HG02885 (cell line): ENCODE measurements around the gene PHYKPL.

Source experiments
- ATAC-seq: cut with Tn5 transposase; IDR thresholded peaks from one replicate; pipeline ENCODE4 v1.9.1; 2021; ENCODE audit warnings: mild to moderate bottlenecking; ENCODE audit not compliant: unreplicated experiment, poor library complexity

Gene PHYKPL

DNA sequence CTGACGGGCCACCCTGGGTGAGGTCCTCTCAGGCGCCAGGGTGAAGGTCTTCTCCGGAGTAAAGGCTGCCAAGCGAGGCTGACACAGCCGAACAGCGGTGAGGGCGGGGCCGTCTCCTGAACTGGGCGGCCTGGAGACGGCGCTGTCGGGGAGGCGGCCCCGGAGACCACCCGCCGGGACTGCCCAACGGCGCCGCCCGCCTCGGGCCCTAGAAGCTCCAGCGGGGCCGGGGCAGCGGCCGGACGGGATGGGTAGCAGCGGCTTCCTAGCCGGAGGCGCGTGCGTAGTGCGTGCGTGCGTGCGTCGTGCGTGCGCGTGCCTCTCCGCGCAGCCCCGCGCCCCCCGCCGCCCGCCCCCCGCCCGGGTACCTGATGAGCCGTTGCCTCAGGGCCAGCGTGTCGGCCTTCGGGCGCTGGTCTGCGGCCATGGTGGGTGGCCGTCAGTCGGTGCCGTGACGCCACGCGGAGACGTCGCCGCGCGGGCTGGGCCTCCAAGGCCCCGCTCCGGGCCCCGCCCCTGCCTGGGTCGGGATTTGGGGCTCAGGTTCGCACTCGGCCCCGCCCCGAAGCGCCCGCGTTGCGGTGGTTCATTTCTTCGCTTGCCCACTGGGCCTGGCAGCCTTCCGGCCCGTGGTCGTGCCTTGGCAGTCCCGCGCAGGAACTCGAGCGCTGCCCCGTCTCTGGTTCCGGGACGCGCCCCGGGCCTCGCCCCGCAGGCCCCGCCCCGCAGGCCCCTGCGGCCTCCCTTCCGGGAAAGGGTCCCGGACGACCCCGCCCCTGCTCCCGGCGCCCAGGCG is at the start of gene PHYKPL:
Gene PHYKPL, minus strand, starts transcription at position 679 of the 796 bp plus-strand sequence. Its CDS starts 252 bp downstream, at position 427.
- ATAC-seq, result peak; percentile 69

DNA sequence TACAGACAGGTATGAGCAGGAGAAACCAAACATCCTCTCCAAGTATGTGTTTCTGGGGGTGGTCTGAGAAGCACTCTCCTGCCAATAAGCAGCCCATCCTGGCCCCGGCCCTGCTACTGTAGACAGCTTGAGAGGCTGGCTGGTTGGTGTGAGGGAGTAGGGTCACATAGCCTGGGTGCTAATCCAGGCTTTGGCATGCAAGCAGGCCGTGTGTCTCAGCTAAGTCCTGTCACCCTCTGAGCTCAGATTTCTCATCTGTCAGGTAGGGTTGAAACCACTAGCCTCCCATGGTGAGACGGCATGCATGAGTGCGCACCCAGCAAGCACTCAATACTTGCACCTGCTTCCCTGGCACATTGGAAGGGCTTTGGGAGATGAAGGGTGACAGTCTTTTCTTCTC is 49.8 kb upstream of the PHYKPL start:
- ATAC-seq, result no peak

DNA sequence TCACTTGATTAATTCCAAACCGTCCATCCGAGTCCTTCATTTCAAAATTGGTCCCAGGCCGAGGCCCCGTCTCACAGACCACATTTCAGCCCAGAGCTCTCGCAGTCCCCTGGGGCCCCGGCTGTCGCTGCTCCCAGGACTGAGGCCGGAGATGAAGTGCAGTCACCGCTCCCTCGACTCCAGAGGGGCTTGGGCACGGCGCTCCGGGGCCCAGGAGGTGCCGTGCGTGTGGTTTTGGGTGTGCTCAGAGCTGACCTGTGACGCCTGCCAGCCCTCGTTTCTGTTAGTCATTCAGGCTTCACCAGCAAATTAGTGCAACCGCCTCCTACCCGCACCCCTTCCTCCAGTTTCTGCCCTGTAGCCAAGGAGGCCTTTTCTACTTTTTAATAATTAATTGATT is 48.7 kb upstream of the PHYKPL start:
- no peak for ATAC-seq

DNA sequence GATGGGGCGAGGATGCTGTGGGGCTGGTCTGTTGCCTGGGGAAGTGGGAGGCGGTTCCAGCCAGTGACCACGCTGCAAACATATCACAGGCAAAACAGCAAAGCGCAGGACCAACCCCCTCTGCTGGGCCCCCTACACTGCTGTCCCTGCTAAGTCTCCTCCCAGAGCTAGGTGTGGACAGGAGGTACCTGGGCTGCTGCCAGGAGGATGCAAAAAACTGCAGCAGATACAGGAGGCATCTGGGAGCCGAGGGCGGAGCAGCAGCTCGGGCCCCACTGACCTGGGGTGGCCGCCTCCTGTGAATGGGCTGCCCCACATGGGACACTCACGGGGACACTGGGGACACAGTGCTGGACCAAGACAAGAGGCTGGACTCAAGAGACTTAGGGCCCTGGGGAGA is 48.0 kb upstream of the PHYKPL start:
- ATAC-seq, result no peak

DNA sequence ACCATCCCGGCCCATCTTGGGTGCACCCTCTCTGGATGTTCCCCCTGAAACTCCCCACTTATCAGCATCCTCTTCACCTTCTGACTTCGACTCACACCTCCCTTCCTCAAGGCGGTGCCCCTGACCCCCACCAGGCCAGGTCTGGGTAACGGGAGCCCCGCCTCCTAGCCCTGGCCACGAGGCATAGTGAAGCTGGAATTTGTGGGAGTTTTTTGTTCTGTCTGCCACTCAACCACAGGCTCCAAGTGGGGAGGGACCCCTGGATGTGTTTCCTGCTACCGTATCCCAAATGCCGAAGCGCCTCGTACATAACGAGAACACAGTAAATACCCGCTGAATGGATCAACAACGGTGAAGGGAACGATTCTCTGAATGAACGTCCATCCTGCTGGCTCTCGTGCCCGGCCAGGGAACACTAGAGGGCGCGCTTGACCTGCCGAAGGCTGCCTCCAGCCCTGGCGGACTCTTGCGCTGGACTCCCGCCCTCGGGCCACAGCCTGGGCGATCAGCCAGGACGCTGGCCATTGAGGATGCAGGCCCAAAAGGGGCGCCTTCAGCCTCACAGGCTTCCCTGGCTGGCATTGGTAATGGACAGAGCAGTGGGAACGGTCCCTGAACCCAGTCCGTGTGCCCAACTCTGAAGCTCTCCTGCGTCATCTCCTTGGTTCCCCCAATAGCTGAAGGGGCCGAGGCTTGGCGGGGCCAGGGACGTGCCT is 47.3 kb upstream of the PHYKPL start:
- ATAC-seq, result peak; percentile 66

DNA sequence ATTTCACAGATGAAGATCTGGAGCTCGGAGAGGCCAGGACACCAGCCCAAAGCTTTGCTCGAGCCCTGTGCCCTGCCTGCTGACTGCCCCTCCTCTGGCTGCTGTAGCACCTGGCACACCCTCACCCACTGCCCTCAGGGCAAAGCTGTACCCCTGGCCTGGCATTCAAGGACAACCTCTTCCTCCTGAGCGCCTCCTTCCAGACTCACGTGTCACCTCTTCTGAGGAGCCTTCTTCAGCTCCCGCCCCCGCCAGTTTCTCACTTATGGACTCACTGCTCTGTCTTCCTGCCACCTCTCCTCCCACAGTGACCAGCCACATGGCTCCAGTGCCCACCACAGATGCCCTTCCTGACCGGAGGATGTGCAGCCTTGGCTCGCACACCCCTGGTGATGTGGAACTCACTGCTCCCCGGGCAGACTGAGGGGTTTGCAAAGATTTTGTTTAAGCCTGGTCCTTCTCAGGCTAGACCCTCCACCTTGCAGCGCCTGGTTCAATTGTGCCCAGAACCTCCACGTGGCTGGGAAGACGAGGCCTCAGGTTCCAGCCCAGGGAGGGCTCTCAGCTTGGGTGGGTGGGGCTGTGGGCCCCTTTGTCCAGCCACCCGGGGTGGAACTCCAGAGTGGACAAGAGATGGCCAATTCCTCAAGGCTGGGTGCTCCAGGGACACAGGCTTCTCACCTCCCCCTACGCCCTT is 46.6 kb upstream of the PHYKPL start:
- no peak for ATAC-seq

DNA sequence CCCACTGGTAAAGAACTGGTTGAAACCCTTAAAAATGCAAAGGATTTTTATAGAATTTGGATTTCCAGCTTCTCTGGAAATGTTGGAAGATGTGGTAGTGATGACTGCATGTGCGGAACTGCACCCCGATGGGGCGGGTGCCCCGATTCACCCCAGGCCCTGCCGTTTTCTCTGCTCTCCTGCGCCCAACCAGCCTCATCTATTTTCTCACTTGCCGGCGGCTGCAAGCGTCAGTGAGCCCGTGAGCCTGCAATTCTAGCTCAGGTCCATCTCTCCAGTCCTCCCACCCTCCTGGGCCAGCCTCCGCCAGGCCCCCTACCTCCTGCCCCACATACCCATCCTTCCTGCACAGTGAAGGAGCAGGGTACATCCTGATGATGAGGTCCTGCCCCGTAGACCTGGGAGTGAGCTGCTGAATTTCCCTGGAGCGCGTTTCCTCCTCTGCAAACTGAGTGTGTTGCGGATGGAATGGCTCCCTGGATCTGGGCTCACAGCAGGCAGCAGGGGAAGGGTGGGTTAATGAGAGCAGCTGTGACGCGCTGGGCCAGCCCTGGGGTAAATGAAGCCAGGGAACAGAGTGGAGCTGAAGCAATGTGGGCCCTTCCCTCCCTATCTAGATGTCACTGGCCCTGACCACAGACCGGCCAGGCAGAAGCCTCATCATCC is 45.9 kb upstream of the PHYKPL start:
- ATAC-seq, result no peak

DNA sequence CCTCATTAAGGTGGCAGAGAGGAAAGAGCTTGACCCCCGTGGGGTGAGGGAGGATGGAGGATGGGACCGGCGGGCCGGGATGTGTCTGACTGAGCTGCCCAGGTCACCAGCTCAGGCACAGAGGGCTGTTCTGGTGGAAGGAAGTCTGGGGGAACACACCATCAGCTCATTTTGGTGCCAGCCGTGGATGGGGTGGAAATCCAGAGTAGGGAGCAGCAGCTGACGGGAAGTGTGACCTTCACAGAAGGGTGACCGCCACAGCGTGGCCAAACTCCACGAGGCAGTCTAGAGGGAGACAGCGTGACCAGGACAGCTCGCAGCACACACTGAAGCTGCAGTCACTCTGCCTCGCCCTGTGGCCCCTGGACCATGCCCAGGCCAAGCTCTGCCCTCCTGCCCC is 45.3 kb upstream of the PHYKPL start:
- no peak for ATAC-seq

DNA sequence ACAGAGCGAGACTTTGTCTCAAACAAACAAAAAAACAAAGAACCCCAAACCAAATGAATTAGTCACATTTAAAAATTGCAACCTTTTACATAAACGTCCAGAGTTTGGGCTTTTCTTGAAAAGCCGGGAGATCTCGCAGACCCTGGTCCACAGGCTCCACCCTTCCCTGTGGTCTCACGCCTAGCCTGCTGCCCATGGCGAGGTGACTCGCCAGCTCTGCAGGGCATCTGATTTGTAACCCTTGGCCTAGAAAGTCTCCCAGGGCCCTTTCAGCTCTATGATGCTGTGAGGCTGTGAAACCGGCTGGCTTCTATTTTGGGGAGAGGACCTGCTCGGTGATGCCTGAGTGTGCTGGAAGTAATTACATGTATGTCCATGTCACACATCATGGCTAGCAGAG is 44.7 kb upstream of the PHYKPL start:
- no peak for ATAC-seq

DNA sequence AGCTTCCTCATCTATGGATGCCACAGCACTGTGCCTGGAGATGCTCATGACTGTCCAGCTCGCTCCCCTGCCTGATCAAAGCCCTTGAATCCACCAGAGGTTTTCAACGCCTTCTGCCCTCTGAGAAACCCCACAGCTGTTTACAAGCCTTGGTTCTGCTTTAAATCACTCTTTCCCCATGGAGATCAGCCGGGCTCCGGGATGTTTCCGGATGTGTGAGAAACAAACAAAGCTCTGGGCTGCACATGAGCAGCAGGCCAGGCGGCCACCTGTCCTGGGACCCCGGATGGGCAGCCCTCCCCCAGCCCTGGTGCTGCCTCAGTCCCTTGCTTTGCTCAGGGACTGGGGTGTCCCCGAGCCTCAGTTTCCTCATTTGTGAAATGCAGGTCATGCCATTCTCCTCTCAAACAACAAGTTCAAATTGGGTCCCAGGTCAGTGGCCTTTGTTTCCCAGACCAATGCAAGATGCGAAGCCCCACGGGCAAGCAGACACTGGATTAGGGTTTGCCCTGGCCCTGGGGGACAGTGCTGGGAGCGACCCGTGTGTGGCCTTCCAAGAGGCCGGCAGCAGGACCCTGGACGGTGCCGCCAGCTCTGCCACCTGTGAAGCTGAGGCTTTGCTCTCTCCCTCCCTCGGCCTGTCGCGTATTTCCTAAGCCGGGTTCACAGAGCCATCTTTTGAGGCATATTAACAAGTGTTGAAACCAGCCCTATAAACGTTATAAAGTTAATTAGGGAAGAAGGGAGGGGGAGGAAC is 42.4 kb upstream of the PHYKPL start:
- ATAC-seq, result no peak

DNA sequence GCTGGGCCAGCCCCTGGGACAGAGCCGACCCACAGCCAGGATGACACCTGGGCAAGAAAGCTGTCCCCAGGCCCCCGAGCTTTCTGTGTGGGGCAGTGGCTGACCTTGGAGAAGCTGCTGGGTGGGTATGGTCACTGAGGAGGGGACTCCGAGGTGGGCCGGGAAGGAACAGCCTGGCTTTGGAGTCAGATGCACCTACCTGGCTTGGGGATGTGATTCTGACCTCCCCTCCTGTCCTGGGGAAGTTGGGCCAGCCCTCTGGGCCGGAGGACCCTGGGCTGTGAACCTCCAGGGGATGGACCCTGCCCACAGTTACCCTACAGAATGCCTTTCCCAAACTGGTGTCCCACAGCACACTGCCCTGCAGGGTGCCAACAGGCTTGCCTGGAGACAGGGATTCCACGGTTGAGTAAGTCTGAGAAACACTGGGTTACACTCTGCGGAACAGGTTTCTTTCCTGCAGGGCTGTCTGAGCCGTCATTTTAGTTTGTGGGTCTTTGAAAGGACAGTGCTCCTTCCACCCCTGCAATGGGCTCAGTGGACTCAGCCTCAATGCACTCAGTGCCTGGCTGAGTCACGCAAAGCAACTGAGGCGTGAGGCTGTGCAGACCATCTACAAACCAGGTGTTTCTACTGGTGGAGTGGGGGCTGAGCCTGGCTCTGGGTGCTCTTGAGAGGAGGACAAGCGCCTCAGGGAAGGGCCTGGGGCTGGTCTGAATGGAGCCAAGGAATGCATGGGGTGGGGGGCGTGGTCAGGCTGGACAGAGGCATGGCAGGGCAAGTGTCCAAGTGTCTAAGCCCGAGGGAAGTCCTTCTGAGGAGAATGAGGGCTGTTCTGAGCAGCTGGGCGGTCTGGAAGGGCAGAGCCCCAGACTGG is 41.3 kb upstream of the PHYKPL start:
- ATAC-seq, result no peak

DNA sequence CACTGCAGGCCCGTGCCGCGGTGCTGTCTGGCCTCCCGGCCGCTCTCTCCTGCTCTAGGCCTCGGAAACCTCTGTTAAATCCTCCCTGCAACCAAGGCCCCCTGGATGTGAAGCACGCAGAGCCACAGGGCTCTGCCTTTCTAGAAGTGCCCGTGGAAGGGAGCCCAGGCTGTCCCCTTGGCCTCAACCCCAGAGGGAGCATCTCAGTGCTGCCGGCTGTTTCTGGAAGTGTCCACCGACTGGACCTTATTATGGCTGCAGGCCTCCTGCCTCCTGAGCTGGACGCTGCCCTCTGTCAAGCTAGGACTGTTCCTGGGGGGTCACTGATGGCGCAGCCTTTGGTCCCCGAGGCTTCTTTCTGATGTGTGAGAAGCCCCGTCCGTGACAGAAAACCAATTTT is 40.4 kb upstream of the PHYKPL start:
- ATAC-seq, result no peak

DNA sequence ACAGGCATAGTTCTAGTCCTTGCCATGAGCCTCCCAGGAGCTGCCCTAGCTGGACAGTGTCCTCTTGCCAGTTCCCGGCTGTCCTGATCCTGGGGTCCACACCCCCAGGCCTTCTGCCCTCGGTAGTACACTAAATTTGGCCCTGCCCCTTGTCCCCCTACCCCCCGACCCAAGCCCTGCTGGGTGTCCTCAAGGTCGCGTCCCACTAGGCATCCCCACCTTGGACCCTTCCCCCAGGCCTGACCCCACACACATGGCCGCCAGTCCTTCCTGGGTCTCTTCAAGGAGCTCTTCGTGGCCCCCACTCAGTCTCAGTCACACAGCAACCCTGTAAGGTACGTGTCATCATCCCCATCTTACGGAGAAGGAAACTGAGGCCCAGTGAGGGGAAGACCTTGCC is 40.0 kb upstream of the PHYKPL start:
- ATAC-seq, result no peak

DNA sequence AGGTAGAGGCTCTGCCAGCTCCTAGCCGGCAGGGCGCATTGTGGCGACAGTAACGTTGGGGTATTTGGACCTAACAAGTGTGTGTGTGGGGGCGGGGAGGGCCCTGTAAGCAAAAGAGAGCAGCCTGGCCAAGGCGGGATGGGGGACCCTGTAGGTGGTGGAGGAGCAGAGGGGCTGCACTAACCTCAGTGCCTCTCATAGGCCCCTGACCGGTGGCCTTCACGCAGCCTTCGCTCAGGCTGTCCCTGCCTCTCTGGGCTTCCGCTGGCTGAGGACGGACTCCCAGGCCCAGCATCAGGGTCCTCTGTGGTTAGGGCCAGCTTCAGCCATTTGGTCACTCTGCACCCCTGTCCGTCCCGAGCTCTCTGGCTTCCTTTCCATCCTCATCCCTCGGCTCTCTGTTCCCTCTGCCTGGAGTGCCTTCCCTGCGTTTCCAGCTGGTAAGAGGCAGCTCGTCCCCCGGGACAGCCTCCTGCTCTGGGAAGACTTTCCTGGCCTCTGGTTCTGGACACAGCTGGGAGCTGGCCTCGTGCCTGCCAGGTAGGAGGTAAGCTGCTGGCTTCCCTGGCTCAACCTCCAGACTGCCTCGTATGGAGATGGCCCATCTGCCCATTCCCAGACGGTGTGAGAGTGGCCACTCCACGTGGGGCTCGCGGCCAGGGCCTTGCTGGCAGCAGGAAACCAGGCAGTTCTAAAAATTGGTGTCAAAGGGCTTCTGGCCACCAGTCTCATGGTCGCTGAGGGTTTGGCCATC is 39.3 kb upstream of the PHYKPL start:
- ATAC-seq, result no peak

DNA sequence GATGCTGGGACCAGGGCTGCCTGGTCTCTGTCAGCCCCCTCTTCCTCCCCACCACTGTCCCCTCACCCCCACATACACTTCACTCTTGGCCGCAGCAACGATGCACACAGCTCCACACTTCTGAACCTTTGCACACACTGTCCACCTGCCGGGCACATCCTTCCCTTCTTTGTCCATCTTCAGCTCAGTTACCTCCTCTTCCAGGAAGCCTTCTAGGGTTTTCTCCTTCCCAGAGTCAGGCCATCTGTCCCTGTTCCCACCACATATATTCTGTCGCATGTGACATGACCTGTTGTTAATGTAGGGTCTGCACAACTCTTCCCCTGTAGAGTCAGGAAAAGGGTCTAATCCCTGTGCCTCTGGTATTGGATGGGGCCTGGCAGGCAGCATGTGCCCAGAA is 38.6 kb upstream of the PHYKPL start:
- ATAC-seq, result no peak

DNA sequence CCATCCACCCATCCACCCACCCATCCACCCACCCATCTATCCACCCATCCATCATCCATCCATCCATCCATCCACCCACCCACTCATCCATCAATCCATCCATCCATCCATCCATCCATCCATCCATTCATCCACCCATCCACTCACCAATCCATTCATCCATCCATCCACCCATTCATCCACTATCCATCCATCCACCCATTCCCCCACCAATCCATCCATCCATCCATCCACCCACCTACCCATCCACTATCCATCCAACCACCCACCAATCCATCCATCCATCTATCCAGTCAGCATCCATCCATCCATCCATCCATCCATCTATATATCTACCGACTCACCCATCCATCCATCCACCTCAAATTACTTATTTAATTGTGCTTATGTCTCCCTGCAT is 36.9 kb upstream of the PHYKPL start:
- ATAC-seq, result no peak

DNA sequence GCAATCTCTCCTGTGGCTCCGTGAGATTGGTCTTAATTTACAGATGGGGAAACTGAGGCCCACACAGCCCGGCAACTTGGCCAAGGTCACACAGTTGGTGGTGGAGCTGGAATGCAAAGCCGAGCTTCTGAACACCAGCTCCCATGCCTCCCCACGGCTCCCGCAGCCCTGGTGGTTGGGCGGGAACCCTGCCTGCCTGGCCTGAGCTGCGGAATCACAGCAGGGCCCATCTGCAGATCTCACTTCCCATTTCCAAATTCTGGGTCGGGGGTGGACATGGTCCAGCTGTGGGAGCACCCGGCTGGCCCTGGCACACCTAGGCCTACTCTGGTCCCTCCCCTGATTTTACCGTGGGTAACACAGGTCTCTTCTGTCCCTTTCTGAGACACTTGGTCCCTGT is 35.3 kb upstream of the PHYKPL start:
- no peak for ATAC-seq

DNA sequence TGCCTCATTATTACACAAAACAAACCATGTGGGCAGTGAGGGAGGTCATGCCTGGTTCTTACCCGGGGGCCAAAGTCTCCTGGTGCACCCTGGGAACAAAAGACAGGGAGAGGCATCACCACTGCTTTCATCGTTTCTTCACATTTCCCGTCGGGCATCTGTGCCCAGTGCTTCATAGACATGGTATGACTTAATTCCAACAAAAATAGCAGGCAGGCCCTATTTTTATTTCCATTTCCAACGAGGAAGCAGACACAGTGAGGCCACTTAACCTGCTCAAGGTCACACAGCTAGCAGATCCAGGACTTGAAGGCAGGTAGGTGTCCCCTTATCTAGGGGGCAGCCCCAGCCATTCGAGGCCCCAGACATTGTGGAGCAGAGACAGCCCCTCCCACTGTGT is 34.6 kb upstream of the PHYKPL start:
- no peak for ATAC-seq
